COLO668 (cell line): ENCODE data around the gene CNOT6.
A peak's percentile ranks its signal among the peaks of the same experiment; 100 is the strongest.

Experiments used
- DNase-seq: peaks from one replicate; lab custom pipeline; 2025; ENCODE audit not compliant: unreplicated experiment; lab: John Stamatoyannopoulos, UW

Gene CNOT6

GRCh38 chr5:180558232-180558631, 64.1 kb downstream of the CNOT6 start:
- DNase-seq = no peak

- no peak for DNase-seq
Measured at GRCh38 chr5:180563994-180564393, 69.8 kb downstream of the CNOT6 start.

- DNase-seq = no peak
Measured at GRCh38 chr5:180568914-180569313, 74.7 kb downstream of the CNOT6 start.

- DNase-seq = no peak
Measured at GRCh38 chr5:180575571-180575970, 81.4 kb downstream of the CNOT6 start.

GRCh38 chr5:180580681-180581080, 86.5 kb downstream of the CNOT6 start:
- no peak for DNase-seq

- no peak for DNase-seq
Measured at GRCh38 chr5:180583738-180584137, 89.6 kb downstream of the CNOT6 start.

- no peak for DNase-seq
Measured at GRCh38 chr5:180586204-180586603, 92.0 kb downstream of the CNOT6 start.

- no peak for DNase-seq
Measured at GRCh38 chr5:180586870-180587269, 92.7 kb downstream of the CNOT6 start.

GRCh38 chr5:180589771-180590542, 95.8 kb downstream of the CNOT6 start:
- DNase-seq = no peak

- no peak for DNase-seq
Measured at GRCh38 chr5:180590543-180591310, 96.5 kb downstream of the CNOT6 start.

GRCh38 chr5:180591311-180591887, 97.2 kb downstream of the CNOT6 start, which contains the start of gene SCGB3A1:
TSS of gene SCGB3A1 (minus strand) at chr5:180591499. CDS start at chr5:180591462, 37 bp downstream.
- DNase-seq = peak; percentile 2

- DNase-seq = no peak
Measured at GRCh38 chr5:180592176-180592575, 98.0 kb downstream of the CNOT6 start.

GRCh38 chr5:180593446-180594206, 99.4 kb downstream of the CNOT6 start:
- no peak for DNase-seq

GRCh38 chr5:180594311-180595045, 100.3 kb downstream of the CNOT6 start:
- no peak for DNase-seq

- DNase-seq = no peak
Measured at GRCh38 chr5:180595046-180595379, 100.8 kb downstream of the CNOT6 start.

- DNase-seq = no peak
Measured at GRCh38 chr5:180595381-180596114, 101.4 kb downstream of the CNOT6 start.

GRCh38 chr5:180596115-180596667, 102.0 kb downstream of the CNOT6 start:
- DNase-seq = no peak

GRCh38 chr5:180596668-180597231, 102.6 kb downstream of the CNOT6 start:
- DNase-seq = peak; percentile 44

- DNase-seq = no peak
Measured at GRCh38 chr5:180598316-180598701, 104.1 kb downstream of the CNOT6 start.
